Natural killer cell (primary cell): ENCODE data around the gene PRRT3. TPM values are rescaled to one million over a fixed set of nuclear protein-coding genes. Genes with fewer than 3 reads are reported as not detected.

Source experiments
- ATAC-seq, 3 donors: fragments of 150-1000 bp in 2 of 3; fragments of 200-7000 bp in 1 of 3; cut with Tn5 transposase; 1 replicate in 1 of 3; 2 replicates in 2 of 3; pipeline ENCODE4 v1.10.0; 2021; ENCODE audit warnings: mild to moderate bottlenecking in 2 of 3, moderate library complexity in 2 of 3
- DNase-seq, 2 donors: peaks; one replicate each; pipeline versions ENCODE4 v3.0.0 to v3.0.0-alpha.2; 2013 to 2021; ENCODE audit warnings: mixed read lengths in 1 of 2
- H3K27ac ChIP-seq: one replicate; pipeline ENCODE4 v1.5.1; 2013; ENCODE audit warnings: mild to moderate bottlenecking, low read length
- H3K27me3 ChIP-seq: one replicate; pipeline ENCODE4 v1.6.1; 2013; ENCODE audit warnings: low read length; ENCODE audit not compliant: control insufficient read depth, insufficient read depth
- H3K36me3 ChIP-seq: one replicate; pipeline ENCODE4 v1.6.1; 2013; ENCODE audit warnings: low read length; ENCODE audit not compliant: control insufficient read depth, insufficient read depth
- H3K4me1 ChIP-seq: one replicate; pipeline ENCODE4 v1.6.1; 2013; ENCODE audit warnings: low read length; ENCODE audit not compliant: control insufficient read depth, insufficient read depth
- H3K4me3 ChIP-seq: one replicate; pipeline ENCODE4 v1.5.1; 2013; ENCODE audit warnings: low read length
- H3K9me3 ChIP-seq: one replicate; pipeline ENCODE4 v1.6.1; 2013; ENCODE audit warnings: low read length; ENCODE audit not compliant: control insufficient read depth, insufficient read depth
- H3K27ac Mint-ChIP-seq, 2 donors: one replicate each; pipeline ENCODE4 v1.8.0; 2022; ENCODE audit warnings: mild to moderate bottlenecking in 2 of 2, mixed read lengths in 2 of 2, moderate library complexity in 1 of 2
- H3K27me3 Mint-ChIP-seq, 2 donors: one replicate each; pipeline ENCODE4 v1.8.0; 2022; ENCODE audit warnings: low read depth in 2 of 2, mixed read lengths in 2 of 2
- H3K36me3 Mint-ChIP-seq: one replicate; pipeline ENCODE4 v1.8.0; 2022; ENCODE audit warnings: mixed read lengths
- H3K4me1 Mint-ChIP-seq, 2 donors: one replicate each; pipeline ENCODE4 v1.8.0; 2022; ENCODE audit warnings: mixed read lengths in 2 of 2
- H3K4me3 Mint-ChIP-seq: one replicate; pipeline ENCODE4 v1.8.0; 2022; ENCODE audit warnings: mild to moderate bottlenecking, moderate library complexity, mixed read lengths
- H3K9me3 Mint-ChIP-seq, 2 donors: one replicate each; pipeline ENCODE4 v1.8.0; 2022; ENCODE audit warnings: mixed read lengths in 2 of 2
- CTCF ChIP-seq: fragments of 200-600 bp; IDR thresholded peaks from one replicate; pipeline ENCODE4 v1.8.0; 2022; ENCODE audit warnings: antibody characterized with exemption
- WGBS: methylation state at CpG from one replicate; pipeline ENCODE4 v1.1.7; 2013; ENCODE audit warnings: missing lambda C conversion rate; ENCODE audit not compliant: insufficient coverage; 5-methylcytosine and 5-hydroxymethylcytosine counted together
- intact Hi-C: fragments of 100-400 bp; cut with micrococcal nuclease; formaldehyde crosslinking; loops from one replicate; pipeline ENCODE4 v1.14.2; 2022
- total RNA-seq, 4 donors: library from RNA; stranded (reverse); fragments of 120-200 nt in 1 of 4; gene quantifications; one replicate each; pipeline versions ENCODE4 v1.2.3 to v1.2.4, GENCODE V29; 2013 to 2022

The PRRT3 gene
- total RNA-seq, 3 donors from 2014 or later (not counting 1 experiment from before 2014, with no cell fraction given) = 2.2 to 5.1 (median 4.8) TPM

GRCh38 chr3:9909221-9910013 is 42.8 kb downstream of the PRRT3 start:
- no peak overlapping the region for H3K27ac ChIP-seq
- no peak overlapping the region for H3K4me3 ChIP-seq
- Mint-ChIP-seq H3K4me3 (no peak overlapping the region), H3K36me3 (no peaks in the 10 kb centered on the region), H3K27me3 (peaks cover 0 to 2% of the 10 kb centered on the region in 2 donors), H3K27ac (no peak overlapping the region), H3K9me3 (no peaks in the 10 kb centered on the region), H3K4me1 (peaks cover 8 to 13% of the 10 kb centered on the region in 2 donors)
- intact Hi-C loops = no loop called here
- DNase-seq (peak in 1 of 2 donors; percentile 45), ATAC-seq (no peak)
- TF ChIP-seq CTCF = no peak
- H3K36me3 ChIP-seq = no peaks in the 10 kb centered on the region
- WGBS = 80% methylated on average over 7 of the region's 7 CpGs
- H3K9me3 ChIP-seq = no peaks in the 10 kb centered on the region
- no peaks in the 10 kb centered on the region for H3K27me3 ChIP-seq
- no peaks in the 10 kb centered on the region for H3K4me1 ChIP-seq

GRCh38 chr3:9908286-9908685 is 43.9 kb downstream of the PRRT3 start:
- TF ChIP-seq CTCF = no peak
- peaks cover 0 to 2% of the 10 kb centered on the region in 2 donors for H3K27me3 Mint-ChIP-seq
- Histone ChIP-seq H3K36me3 (no peaks in the 10 kb centered on the region), H3K4me3 (no peak overlapping the region), H3K9me3 (no peaks in the 10 kb centered on the region), H3K4me1 (no peaks in the 10 kb centered on the region), H3K27me3 (no peaks in the 10 kb centered on the region), H3K27ac (no peak overlapping the region)
- H3K4me3 Mint-ChIP-seq = no peak overlapping the region
- no peaks in the 10 kb centered on the region for H3K36me3 Mint-ChIP-seq
- peaks cover 8 to 16% of the 10 kb centered on the region in 2 donors for H3K4me1 Mint-ChIP-seq
- intact Hi-C loops = no loop called here
- no peak for ATAC-seq
- H3K27ac Mint-ChIP-seq = no peak overlapping the region
- WGBS = 97% methylated on average over 3 of the region's 3 CpGs
- H3K9me3 Mint-ChIP-seq = no peaks in the 10 kb centered on the region
- DNase-seq = no peak

GRCh38 chr3:9906480-9906879 is 45.7 kb downstream of the PRRT3 start:
- no peak for ATAC-seq
- WGBS = 79% methylated on average over 5 of the region's 5 CpGs
- H3K4me3 Mint-ChIP-seq = no peak overlapping the region
- H3K27ac Mint-ChIP-seq = no peak overlapping the region
- TF ChIP-seq CTCF = no peak
- no peaks in the 10 kb centered on the region for H3K36me3 ChIP-seq
- no peaks in the 10 kb centered on the region for H3K27me3 ChIP-seq
- peaks cover 0 to 2% of the 10 kb centered on the region in 2 donors for H3K27me3 Mint-ChIP-seq
- intact Hi-C loops = no loop called here
- peaks cover 8 to 21% of the 10 kb centered on the region in 2 donors for H3K4me1 Mint-ChIP-seq
- no peaks in the 10 kb centered on the region for H3K36me3 Mint-ChIP-seq
- no peaks in the 10 kb centered on the region for H3K9me3 ChIP-seq
- no peak for DNase-seq
- H3K4me3 ChIP-seq = no peak overlapping the region
- peaks cover 16% of the 10 kb centered on the region for H3K4me1 ChIP-seq
- no peaks in the 10 kb centered on the region for H3K9me3 Mint-ChIP-seq
- H3K27ac ChIP-seq = no peak overlapping the region

GRCh38 chr3:9903904-9904303 is 48.3 kb downstream of the PRRT3 start:
- H3K36me3 Mint-ChIP-seq = no peaks in the 10 kb centered on the region
- DNase-seq (no peak), ATAC-seq (no peak)
- Histone ChIP-seq H3K4me3 (no peak overlapping the region), H3K27me3 (no peaks in the 10 kb centered on the region), H3K27ac (no peak overlapping the region), H3K9me3 (no peaks in the 10 kb centered on the region), H3K36me3 (no peaks in the 10 kb centered on the region), H3K4me1 (peaks cover 17% of the 10 kb centered on the region)
- 92% methylated on average over 3 of the region's 4 CpGs for WGBS
- H3K27ac Mint-ChIP-seq = no peak overlapping the region
- no peaks in the 10 kb centered on the region for H3K9me3 Mint-ChIP-seq
- intact Hi-C loops = no loop called here
- no peak for TF ChIP-seq CTCF
- H3K27me3 Mint-ChIP-seq = no peaks in the 10 kb centered on the region
- H3K4me3 Mint-ChIP-seq = no peak overlapping the region
- H3K4me1 Mint-ChIP-seq = peaks cover 12 to 17% of the 10 kb centered on the region in 2 donors
